Kidney tubule cell (primary cell): ENCODE measurements around the gene MAP3K20.
"Not testable (repeated sequence)": the region's sequence is repeated elsewhere in the genome, so short reads cannot be mapped to it uniquely, and the experiment has no call there.

Experiments used
- DNase-seq: peaks from one replicate; pipeline ENCODE4 v3.0.0-alpha.2; 2018; ENCODE audit warnings: low spot score

Gene MAP3K20

DNA sequence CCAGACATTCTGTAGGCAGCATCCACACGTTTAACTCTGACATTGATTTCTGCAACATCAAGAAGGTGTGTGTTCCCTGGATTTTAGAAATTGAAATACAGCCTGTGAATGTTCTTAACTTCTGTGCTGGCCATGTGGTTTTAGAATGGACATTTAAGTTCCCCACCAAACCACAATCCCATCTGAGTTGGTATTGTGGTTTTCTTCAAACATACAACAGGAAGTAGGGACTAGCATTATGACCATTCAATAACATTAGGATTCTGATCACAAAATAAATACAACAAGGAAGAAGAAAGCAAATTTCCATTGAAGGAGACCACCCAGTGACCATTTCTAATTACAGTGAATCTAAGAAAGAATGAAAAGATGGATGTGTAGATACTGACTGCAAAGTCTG, 51.2 kb downstream of the MAP3K20 start:
- peak; percentile 28 for DNase-seq

DNA sequence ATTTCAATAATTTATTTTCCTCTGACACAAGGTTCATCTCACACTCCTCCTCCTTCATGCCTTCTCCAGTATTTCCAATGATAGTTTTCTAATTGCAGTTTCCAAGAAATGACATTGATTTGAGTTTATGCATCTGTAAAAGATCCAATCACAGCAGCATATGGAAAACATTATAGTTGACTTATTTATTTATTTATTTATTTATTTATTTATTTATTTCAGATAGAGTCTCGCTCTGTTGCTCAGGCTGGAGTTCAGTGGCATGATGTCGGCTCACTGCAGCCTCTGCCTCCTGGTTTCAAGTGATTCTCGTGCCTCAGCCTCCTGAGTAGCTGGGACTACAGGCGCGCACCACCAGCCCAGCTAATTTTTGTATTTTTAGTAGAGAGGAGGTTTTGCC, 52.5 kb downstream of the MAP3K20 start:
- not testable (repeated sequence) for DNase-seq

DNA sequence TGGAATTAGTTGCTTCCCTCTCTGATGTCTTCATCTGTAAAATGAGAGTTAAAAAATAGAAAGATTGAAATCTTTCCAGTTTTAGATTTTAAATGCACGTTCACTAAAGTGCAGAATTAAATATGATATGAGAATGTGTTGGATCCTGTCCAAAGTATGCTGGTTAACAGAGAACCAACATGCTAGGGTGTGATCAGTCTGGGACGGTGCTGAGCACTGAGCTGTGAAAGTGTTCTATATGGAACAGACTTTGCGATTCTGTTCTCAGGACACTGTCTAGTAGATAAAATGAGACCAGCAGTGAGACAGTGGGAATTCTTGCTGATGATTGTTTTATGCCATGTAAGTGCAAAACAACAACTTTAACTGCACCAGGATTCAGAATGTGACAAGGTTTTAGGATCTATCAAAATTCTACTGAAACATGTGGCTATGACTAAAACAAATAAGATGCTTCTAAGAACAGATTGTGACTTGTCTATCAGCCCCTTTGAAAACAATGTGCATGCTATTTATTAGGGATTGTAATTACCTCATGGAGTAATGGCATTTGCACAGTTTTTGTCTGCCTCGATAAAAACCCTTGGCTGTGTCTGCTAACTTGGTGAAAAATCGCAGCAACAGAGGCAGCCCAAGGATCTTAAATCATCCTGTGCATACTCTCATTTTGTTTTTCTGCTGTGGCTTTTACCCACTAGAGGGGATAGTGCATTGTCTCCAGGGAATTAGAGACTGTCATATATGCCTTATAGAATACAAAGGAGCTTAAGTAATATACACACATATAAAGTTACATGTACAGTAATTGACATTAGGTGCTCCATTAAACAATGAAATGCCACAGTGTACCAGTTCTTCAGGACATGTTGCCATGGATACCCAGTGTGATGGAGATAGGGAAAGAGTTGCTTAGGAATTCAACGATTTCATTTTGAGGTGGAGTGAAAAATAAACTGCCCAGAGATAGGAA, 55.1 kb downstream of the MAP3K20 start:
- no peak for DNase-seq

DNA sequence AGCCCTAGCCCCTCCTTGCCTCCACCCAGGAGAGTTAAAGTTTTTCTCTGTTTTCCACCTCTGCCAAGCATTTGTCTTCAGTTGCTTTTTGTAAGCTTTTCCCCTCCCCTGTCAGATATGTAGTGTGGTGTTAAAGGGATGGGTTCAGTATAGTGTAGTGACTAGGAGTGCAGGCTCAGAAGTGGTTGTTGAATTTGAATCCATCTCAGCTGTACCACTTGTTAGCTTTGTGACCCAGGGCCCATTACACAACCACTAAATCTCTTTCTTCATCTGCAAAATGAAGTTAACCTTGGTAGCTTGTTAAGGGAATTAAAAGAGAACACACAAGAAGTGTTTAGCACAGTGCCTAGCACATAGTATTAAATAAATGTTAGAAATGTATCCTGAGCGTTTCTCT, 56.9 kb downstream of the MAP3K20 start:
- DNase-seq, result no peak

DNA sequence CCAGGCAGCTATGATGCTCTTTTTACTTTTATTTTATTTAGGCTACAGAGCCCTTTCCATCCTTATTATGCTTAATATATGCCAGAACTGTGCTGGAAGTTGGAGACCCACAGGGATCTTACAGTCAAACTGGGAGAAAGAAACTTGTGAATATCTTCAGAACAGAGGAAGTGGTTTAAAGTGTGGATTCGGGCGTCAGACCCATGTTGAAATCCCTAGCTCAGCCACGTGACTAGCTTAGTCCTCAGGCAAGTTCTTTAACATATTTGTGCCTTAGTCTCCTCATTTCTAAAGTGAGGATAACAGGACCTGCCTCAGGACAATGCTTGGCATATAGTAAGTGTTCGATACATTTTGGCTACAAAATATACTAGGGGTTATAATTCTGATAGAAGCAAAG, 59.1 kb downstream of the MAP3K20 start:
- DNase-seq, result no peak

GRCh38 chr2:173136067-173136466, 60.4 kb downstream of the MAP3K20 start:
- DNase-seq, result no peak

DNA sequence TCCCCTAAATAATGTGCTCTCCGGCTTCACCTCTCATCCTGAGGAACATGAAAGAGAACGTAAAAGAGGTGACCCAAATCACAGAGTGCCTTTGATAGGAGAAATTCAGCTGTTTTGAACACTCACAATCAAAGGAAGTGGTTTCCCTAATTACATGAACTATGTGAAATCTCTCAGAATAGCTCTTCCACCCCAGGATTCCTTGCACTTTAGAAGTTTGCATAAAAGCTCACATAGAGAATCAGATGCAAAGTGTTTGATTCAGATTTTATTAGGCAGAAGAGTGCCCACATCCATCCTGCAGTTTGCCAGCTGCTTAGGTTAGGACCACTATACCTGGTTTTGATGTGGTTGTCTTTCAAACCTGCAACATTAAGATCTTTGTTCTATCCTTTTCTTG, 61.0 kb downstream of the MAP3K20 start:
- no peak for DNase-seq

DNA sequence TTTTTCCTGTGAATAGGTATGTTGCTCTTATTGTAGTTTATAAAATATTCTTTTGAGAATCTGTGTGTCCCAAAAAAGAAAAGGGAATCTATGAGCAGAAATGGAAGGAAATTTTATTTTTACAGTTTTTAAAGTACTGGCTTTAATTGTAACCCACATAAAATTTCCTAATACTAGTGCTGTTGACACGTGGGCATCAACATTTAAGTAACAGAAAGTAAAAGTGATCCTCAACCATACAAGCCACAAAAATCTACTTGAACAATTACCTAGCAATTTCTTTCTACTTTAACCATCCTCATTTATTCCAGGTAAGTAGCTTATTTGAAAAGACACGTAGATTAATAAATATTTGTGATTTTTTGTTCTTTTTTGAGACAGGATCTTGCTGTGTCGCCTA, 62.0 kb downstream of the MAP3K20 start:
- no peak for DNase-seq

DNA sequence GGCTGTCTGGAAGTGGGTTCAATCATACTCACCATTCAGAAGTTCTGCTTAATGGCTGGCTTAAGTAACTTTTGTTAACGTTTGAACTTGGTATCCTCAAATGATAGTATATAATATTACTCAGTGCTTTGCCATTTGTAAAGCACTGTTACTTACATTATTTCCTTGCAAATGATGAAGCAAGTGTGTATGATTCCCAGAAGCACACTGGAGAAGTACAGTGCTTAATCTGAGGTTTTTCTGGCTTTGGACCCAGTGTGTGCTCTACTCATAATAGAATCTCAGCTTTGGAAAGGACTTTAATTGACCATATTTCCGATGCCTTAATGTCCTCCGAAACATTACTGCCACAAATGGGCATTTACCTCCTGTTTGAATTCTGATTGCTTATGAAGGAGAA, 63.3 kb downstream of the MAP3K20 start:
- DNase-seq, result no peak

DNA sequence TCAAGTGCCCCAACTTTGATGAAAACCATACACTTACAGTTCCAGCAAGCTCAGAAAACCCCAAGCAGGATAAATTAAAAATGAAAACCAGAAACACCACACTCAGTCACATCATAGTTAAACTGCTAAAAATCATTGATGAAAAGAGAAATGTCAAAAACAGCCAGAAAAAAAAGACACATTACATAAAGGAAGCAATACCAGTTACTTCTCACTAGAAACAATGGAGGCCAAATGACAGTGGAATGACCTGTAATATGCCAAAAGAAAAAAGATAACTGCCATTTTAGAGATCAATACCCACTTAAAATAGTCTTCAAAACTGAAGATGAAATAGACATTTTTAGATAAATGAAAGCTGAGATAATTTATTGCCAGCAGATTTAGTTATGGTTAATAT, 66.0 kb downstream of the MAP3K20 start:
- DNase-seq, result no peak

- no peak for DNase-seq
These were observed 69.8 kb downstream of the MAP3K20 start for GRCh38 chr2:173145454-173145853.

DNA sequence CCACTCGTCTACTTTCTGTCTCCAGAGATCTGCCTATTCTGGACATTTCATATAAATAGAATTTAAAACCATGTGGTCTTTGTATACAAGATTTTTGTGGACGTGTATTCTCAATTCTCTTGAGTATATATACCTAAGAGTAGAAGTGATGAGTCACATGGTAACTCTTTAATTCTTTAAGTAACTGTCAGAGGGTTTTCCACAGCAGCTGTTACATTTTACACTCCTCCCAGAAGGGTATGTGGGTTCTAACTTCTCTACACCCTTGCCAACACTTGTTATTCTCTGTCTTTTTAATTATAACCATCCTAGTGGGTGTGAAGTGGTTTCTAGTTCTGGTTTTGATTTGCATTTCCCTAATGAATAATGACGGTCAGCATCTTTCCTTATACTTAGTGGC, 70.9 kb downstream of the MAP3K20 start:
- no peak for DNase-seq

DNA sequence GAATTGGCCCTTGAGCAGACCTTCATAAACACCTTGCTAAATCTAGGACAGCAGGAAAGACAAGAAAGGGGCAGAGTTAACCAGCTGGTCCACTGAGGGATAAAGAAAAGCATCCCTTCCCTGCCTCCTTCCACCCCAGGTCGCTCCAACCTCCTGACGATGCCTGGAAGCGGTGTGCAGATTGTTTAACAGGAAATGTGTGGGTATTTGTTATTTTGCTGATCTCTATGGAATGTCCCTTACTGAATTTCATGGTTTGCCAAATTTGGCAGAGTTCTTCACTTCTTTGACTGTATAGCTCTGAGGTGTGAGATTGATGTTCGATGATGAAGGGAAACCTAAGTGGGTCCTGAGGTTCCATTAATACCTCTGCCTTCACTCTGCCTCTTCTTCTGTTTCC, 72.9 kb downstream of the MAP3K20 start:
- no peak for DNase-seq

- no peak for DNase-seq
These were observed 73.8 kb downstream of the MAP3K20 start for GRCh38 chr2:173149491-173149890.

- no peak for DNase-seq
These were observed 74.4 kb downstream of the MAP3K20 start for GRCh38 chr2:173150087-173150486.

DNA sequence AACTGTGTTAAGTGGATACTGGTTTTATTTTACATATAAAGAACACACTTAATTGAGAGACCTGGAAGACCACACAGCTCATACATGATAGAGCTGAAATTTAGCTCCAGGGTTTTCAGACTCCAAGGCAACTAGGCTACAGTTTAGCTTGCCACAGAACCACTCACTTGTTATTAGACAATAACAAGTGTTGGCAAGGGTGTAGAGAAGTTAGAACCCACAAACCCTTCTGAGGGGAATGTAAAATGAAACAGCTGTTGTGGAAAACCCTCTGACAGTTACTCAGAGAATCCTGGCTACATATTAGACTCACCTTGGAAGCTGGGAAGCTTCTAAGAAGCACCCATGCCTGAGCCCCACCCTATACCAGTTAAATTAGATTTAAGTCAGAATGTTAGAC, 75.3 kb downstream of the MAP3K20 start:
- DNase-seq, result peak; percentile 29

DNA sequence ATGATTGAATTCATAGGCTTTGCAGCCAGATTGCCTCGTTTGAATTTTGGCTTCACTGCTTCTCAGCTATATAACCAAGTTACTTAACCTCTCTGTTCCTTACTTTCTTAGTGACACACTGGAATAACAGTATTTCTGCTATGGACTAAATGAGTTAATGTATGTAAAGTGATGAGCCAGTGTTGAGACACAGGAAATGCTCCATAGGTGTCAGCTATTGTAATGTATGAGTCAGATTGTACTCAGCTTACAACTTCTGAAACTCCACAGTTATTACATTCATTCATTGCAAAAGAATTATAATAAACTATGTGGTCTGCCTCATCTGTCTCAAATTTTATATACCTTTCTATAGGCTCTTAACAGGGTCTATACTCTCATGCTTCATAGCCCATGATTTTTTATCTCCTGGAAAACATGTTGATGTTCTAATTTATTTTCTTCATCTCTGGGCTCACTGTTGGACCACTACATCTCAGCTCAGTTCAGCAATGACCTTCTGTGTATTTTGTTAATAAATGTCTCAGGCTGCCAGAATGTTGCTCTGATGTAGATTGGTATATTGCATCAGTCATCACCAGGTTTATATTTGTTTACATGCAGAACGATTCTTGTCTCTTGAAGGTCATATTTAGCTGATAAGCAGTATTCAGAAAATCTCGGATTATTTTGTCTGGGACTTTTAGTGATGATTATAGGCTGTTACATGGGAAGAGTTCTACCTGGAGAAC, 76.2 kb downstream of the MAP3K20 start:
- DNase-seq, result peak; percentile 69

DNA sequence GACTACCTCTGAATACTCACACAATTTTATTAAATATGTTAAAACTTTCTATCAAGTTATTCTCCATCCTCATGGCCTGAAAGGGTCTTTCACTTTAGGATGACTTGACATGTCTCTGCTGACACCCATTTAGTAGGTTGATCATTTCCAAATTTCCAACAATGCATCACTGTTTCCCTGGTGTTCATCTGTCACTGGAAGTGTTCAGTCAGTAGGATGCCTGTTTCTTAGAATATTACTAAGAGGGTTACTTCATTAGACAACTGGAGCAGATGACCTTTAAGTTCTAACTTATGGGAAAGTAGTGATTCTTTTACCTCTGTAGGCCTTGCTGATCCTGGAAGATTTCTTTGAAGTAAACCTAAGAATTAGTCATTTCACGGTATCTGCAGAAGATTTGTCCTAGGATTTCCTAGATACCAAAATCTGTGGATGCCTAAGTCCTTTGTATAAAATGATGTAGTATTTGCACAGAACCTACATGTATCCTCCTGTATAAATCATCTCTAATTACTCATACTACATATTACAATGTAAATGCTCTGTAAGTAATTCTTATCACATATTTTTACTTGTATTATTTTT, 77.7 kb downstream of the MAP3K20 start:
- peak; percentile 24 for DNase-seq

- DNase-seq, result no peak
These were observed 82.1 kb downstream of the MAP3K20 start for GRCh38 chr2:173157676-173158293.

DNA sequence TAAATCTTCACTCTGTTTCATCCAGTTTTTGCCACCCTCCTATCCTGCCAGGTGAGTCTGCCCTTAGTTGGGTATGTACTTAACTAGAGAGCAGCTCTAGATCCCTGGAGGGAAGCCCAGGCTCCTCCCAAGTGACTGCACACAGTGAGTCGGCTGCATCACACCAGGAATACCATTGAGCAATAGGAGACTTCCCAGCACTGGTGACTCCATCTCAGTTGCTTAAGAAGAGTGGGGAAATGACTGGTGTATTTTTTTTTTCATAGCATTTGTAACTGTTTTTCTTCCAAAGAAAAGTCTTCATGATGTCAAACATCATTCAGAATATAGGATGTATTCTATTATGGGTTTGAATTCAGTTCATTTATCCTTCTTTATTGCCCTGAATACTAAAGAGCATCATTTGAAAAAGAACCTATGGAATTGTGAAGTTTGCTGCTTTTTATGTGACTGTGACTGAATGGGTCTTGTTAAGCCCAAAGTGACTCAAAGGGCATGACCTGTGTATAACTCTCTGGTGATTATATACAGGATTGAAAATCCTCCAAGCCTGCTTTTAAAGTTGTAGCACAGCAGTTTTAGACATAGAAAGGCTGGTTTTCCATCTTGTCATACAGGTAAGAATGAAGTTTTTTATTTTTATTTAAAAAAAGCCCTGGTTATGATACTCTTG, 84.3 kb downstream of the MAP3K20 start:
- DNase-seq, result peak; percentile 93

DNA sequence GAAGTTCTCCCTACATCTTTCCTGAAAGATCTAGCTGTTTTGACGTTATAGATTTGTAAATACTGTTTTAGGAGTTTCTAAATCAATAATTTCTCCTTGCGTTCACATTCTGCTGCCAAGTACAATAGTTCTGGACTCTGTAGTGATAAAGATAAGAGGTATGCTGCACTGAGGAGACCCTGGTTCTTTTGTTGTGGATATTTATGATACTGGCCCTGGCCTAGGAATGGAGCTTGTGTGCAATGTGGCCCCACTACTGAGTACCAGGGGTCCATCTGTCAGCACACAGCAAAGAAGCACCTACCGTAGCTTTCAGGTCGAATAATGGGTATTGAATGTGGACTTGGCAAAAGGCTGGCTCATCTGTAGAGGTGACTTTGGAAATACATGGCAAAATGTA, 85.0 kb downstream of the MAP3K20 start:
- DNase-seq, result no peak

GRCh38 chr2:173161040-173161439, 85.4 kb downstream of the MAP3K20 start:
- DNase-seq, result no peak
